HPDE6-E6E7 (cell line): ENCODE measurements around the gene PLXNA4.
"Not testable (repeated sequence)": the region's sequence is repeated elsewhere in the genome, so short reads cannot be mapped to it uniquely, and the experiment has no call there.

Source experiments
- DNase-seq: peaks from one replicate; pipeline ENCODE4 v3.0.0; 2011; ENCODE audit warnings: missing footprints; ENCODE audit errors: extremely low spot score

The PLXNA4 gene

DNA sequence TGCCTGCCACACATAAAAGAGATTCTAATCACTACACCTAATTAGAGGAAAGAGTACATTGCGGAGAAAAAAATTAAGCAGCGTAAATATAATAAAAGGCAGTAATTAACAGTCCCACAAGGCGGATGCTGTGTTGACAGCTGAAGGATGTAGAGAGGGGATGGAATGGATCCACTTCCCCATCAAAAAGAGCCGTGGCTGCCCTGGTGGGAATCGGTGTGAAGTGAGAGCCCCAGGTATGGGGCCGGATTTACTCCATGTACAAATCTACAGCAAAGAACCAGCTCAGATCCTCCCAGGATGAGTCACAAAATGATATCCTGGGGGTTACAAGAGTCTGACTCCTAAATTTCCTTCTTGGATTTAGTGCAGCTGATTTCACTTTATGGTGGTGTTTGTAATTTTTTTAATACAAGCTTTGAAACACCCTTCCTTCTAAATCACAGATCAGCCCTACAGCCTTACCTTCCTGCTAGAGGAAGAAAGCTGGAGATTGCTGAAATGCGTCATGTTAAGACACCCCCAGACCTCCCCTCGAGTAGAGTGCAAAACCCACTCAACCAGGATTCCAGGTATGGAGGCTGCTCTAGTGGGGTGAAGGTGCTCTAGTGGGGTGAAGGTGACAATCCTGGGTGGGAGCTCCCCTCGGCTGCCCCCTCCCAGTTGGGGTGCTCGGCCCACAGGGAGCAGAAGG lies 398.4 kb downstream of the PLXNA4 start:
- no peak for DNase-seq

DNA sequence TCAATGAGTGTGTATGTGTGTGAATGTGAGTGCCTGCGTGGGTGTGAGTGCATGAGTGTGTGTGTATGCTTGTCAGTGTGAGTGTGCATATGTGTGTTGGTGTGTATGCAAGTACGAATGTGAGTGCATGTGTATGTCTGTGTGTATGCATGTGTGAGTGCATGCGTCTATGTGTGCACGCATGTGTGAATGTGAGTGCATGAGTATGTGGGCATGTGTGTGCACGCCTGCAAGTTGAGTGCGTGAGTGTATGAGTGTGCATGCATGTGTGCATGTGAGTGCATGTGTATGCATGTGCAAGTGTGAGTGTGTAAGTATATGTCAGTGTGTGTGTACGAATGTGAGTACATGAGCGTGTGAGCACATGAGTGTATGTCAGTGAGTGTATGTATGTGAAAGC lies 399.6 kb downstream of the PLXNA4 start:
- no peak for DNase-seq

DNA sequence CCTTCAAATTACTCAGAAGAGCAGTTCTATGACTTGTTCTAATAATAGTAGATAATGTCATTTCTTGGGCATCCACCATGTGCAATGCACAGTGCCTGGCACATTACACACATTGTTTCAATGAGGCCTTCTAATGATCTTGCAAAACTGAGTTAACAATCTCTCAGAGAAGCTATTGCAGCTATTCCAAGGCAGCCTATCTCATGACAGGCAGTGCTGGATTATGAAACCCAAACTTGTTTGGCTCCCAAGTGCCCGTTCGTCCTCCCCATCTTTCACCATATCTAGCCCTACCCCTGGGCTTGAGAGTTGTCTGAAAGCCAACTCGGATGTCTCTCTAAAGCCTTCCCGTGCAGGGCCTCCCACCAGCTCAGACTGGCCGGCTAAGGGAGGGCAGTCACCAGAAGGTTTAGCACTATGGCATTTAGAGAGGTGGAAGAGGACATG lies 405.1 kb downstream of the PLXNA4 start:
- DNase-seq, result no peak

DNA sequence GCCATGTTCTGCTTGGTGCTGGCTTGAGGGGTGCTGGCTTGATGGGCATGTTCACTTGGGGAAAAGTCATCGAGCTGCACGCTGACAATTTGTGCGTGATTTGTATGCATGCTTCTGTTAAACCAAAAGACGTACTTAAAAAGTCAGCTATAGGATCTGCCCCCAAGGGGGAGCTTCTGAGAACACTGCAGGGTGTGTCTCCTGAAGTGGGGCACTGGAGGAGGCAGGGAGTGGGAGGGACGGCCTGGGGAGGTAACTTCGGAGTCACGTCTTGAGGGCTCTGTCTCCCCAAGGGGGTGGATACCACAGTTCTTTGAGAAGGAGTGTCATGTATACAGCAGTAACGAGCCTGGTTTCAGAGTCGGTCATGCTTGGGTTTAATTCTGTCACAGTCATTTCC lies 406.5 kb downstream of the PLXNA4 start:
- no peak for DNase-seq

DNA sequence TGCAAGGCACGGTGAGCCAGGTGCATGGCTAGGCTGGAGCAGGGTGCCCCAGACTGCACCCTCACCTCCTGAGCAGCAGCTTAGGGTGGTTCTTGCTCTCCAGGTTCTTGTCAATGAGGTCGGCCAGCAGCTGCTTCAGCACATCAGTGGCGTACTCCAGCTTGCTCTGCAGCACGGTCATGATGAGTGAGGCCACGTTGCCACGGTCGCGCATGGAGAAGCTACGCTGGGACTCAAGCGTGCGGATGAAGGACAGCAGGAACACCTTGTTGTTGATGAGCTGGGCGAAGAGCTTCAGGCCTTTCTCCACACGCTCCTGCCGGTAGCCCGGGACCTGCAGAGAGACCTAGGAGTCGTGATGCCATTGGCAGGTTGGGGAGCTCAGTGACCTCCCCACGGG lies 408.0 kb downstream of the PLXNA4 start:
- no peak for DNase-seq

DNA sequence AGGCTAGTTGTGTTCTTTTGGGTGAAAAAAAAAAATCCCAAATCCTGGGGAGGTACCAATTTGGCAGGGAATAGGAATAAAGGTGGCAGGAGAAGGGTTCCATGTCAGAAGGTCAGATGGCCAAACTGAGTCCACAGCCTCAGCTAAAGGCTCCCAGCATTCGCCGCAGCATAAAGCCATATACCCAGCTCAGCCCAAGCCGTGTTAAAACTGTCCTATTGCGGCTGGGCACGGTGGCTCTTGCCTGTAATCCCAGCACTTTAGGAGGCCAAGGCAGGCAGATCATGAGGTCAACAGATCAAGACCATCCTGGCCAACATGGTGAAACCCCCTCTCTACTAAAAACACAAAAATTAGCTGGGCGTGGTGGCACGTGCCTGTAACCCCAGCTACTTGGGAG lies 410.6 kb downstream of the PLXNA4 start:
- not testable (repeated sequence) for DNase-seq

DNA sequence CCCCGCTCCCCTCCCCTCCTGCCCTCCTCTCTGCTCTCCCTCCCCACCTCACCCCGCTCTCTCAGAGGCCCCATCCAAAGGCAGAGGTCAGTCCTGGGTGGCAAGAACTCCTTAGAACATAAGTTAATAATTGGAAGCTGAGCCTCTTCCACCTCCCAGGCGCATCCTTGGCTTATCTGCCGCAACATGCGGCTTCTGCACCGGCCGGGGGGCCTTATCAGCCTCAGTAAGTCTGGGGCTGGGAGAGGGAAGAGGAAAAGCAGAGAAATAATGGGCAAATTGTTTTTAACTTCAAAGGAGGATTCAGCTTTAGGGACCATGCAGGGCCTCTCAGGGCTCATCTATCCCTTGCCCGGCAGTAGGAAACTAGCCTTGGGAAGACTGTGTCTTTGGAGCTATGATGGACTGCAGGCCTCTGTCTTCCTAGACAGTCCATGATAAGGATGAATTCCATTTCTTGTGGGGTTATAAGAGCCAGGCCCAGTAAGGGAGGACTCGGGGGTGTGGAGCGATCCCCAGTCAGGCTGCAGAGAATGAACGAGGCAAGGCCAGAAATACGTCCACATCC lies 411.6 kb downstream of the PLXNA4 start:
- DNase-seq, result no peak

DNA sequence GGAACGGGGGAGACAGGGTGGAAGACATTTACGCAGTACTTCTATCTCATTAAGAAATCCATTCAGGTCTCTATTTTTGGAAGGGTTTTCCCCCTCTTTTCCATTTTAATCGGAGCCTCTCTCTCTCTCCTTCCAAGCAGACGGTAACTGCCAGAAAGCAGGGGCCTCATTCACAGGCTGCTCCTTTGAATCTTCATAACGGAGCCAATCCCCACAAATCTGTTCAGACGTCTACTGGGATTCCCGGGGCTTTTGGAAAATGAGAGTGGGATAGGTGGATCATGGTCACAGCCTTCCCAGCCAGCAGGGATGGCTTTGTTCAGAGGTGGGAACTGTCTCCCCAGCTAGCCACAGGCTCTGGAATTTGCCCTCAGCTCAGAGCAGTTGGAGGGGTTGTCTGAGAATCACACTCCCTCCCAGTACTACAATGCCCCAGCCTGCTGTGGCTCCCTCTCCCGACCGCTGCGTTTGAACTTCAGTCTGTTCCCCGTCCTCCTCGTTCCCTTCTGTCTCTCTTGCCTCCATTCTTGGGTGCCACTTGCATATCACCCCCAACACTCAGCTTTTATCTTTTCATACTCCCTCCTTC lies 413.6 kb downstream of the PLXNA4 start:
- DNase-seq, result no peak

DNA sequence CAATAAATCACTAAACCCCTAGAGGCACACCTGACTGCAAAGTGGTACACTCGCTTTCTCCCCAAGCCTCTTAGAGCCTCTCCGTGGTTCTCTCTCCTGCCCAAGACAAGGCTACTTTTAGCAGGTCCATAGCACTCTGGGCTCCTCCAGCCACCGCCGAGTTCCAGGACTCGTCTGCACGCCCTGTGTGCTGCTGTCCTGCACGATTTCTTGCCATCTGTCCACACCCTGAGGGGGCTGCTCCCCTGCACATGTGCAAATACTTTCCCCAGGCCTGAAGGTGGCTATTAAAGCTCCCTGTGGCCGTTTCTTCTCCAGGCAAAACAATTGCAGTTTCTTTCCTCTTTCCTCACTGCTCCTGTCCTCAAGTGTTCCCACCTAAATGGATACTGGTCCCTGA lies 414.3 kb downstream of the PLXNA4 start:
- DNase-seq, result no peak

DNA sequence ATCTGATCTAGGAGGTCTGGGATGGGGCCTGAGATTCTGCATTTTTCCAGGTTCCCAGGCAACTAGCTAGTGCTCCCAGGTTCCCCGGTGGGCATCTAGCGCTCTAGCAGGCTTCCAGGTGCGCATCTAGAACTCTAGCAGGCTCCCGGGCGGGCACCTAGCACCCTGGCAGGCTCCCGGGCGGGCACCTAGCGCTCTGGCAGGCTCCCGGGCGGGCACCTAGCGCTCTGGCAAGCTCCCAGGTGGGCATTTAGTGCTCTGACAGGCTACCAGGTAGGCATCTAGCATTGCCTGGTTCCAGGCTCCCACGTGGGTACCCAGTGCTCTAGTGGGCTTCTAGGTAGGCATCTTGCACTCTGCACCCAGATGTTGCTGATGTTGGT lies 414.7 kb downstream of the PLXNA4 start:
- no peak for DNase-seq

DNA sequence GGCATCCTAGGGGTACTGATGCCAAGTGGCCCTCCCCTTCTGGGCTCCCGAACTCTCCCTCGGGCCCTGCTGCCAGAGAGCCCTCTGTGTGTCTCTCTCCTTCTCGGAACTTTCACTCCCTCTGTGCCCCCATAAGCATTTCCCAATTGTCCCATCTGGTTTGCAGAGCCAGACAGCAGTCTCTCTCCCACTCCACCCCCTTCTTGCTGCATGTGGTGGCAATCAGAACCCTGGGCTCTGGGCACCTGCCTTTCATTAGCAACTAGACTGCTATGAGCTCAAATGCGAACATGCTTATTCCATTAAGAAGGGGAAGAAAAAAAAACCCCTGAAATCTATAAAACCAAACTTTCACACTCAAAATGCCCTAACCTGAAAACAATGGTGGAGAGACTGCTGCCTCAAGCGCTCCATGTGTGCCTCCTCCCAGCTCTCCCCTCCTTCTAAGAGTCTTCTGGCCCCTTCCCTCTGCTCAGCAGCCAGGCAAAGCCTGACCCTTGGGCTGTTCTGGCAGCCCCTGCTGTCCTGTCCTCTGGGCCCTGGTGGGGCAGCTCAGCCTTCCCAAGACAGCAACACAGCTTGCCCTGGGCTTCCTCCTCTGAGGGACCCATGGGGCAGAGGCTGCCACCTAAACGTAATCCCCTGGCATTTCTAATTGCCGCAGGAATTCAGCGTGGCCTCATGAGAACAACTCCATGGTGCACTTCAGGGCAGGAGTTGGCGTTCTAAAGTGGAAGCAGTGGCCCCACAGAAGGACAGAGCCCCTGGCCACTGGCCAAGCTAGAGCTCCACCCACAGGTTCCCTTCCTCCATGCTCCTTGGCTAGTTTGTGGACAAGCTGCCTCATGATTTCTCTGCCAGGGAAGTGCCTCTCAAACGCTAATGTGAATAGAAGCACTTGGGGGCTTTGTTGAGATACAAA lies 415.4 kb downstream of the PLXNA4 start:
- no peak for DNase-seq

DNA sequence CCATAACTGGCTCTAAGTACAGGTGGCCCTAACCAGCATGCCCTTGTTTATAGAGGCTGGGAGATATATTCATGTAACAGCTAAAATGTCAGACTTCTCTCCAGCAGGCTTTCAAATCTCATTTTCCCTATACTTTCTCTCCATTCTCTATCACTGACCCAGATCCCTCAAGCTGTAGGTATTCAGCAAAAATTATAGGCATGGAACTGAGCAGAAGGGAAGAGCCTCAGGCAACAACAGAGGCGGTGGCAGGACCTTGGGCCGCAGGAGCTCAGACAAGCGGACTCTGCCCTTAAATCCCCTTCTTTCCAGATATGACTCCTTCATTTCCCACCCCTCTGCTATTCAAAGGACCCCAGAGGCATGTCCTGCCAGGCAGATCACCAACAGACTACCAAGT lies 417.4 kb downstream of the PLXNA4 start:
- DNase-seq, result no peak

DNA sequence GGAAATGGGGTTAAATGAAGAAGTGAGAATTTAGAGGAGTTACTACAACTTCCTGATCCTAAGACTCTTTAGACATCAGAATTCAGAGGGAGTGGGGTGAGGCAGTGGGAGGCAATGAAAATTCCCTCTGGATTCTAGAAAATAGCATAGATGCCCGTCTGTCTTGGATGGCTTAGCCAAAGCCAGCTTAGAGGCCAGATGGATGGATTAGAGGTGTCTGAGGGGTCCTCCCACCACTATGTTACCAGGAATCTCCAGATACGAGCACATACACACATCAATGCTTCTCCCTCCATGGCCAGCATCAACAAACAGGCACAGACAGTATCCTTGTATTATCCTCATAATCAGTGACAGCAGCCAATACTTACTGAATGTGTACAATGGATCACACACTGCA lies 418.1 kb downstream of the PLXNA4 start:
- DNase-seq, result no peak

DNA sequence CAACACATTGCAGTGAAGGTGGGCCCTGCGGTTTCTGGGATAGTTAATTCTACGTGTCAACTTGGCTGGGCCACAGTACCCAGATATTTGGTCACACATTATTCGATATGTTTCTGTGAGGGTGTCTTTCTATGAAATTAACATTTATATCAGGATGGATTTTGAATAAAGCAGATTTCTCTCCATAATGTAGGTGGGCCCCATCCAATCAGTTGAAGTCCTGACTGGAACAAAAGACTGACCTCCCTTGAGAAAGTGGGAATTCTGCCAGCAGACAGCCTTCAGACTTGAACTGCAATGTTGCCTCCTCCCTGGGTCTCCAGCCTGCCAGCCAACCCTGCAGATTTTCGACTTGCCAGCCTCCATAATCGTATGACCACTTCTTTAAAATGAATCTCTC lies 420.6 kb downstream of the PLXNA4 start:
- no peak for DNase-seq

DNA sequence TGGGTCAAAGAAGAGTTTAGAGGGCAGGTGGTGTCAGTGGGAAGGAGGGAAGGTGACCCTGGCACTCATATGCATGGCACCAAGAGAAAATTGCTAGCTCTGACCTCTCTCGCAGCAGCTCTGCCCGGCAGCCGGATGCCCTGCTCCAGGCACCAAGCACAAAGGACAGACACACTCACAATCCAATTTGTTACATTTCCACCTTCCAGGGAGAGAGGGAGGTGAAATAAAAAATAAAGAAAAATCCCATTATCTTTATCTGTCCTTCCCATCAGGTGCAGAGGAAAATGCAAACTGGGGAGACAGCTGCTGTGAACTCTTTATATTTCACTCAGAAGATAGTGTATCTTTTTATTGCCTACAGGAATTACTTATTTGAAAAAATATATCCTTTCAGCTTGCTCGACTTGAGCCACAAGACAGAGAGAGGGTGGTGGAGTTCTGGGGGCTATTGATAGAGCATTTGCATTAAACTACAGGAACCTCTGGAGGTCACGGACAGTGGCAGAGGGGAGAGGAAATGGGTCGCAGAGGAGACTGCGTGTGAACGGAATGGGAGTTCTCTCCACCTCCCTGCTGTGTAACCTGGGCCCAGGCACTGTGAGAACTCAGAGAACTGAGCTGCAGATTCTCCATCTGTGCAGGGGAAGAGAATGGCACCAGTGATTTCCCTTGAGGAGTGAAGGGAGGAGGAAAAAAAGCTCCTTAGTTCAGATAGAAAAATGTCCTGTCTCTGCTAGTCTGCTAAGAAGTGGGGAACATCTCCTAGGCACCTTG lies 421.4 kb downstream of the PLXNA4 start:
- DNase-seq, result no peak

DNA sequence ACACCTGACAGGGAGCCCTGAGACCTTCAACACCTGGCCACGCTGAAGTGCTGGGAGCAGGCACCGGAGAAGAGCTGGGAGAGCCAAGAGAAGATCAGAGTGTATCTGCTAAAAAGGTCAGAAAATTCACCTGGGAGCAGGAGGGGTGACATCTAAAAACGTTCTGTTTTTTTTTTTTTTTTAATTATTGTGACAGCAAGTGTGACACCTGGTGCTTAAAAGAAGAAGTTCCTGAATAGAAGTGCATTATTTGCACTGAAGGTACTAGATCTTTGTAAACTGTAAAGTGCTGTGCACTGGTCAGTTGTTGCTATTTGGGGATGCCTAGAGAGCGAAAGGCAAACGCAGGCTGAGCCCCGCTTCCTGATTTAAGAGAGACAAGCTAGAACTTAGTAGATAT lies 422.0 kb downstream of the PLXNA4 start:
- no peak for DNase-seq

DNA sequence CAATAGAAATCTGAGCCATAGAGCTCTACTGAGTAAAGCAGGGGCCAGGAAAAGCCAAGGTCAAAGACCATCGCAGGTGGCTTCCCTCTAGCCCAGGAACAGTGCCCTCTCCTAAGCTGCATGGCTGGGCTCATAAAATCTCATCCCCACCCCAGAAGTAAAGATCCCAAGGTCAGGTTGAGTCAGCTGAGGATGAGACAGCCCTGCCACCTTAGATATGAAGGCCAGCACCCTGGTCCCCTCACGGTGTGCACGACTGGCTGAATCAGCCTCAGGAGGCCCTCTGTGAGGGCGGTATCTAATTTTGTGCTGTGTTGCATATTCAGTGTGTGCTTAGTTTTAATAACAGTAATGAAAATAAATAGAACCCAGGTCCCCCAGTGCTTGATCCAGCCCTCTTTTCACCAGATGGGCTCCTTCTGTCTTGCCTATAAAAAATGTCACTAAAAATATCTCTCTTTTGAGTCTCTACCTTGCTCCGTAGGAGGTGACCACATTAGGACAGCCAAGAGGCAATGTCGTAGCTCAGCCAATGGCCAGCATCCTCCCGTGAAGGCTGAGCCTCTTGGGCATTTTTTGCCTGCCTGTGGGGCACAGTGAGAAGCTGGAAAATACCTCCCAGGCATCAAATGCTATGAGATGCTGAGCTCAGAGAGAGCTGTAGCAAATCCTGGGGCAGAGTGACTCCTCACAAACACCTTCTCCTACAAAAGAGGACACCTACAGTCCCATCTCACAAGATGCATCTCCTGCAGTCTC lies 424.0 kb downstream of the PLXNA4 start:
- DNase-seq, result no peak

DNA sequence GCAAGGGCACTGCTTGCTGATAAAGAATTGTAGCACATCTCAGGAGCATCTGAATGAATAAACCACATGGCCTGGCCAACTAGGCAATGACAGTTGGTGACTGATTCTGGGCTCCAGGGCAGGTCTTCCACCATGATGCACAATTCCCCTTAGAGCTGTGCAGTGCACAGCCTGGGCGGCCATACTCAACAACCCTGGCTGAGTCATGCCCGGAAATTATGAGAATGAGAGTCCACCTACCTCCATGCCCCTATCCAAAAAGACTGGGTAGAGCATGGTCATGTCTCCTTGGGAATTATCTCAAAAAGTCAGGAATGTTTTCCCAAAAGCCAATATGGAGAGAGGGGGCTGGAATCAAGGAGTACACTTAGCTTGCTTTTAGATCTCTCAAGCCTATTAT lies 425.6 kb downstream of the PLXNA4 start:
- DNase-seq, result no peak

DNA sequence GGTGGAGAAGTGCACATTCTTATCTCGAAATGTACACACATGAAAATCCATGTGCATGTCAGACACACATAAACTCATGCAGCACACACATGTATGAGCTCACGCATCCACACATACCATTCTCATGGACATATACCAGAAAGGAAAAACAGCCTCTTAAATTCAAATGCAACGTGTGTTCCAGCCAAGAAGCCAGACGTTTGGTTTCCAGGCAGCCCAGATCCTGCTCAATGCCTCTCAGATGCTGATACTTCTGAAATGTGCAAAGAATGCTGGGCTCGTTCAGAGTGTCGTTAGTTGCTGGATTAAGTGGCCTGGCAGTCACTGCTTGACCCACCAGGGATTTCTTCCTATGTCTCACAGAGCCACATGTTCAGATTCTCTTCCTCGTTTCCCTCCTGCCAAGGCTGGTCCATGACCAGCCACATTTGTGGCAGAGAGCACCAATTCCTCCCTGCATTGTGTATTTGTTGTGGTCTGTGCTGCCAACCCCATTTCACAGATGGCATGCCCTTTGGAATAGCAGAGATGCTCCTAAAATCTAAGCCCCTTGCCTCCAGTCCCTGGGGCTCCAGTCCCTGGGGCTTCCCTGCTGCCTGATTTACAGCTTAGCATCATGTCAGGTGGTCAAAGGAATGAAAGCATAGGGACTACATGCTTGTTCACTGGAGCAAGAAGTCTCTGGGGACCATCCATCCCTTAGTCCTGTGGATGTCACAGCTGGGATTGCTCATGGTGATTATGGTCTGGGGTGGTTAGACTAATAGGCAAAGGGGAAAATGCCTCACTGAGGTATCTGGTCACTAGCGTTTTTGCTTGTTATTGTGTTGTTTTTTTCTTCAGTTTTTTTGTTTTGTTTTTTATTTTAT lies 426.6 kb downstream of the PLXNA4 start:
- no peak for DNase-seq

DNA sequence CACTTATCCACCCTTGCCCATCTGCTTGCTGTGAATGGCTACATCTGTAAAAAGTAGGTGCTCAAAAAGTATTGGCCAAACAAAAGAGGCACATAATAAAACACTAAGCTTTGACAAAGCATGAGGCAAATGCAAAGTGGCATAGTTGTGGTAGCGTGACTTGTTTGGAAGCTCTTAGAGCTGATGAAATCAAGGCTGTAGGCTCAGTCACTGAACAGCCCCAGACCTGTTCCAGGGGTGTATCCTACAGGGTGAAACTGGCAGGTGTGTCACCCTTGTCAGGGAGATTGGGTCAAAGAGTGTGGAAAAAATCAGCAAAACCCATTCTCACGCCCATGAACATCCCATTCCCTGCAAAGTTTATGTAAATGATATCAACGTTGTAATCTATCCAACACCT lies 427.4 kb downstream of the PLXNA4 start:
- DNase-seq, result no peak
